Ectodermal cell (in vitro differentiated cells): ENCODE data around the gene IL1RAP.

Experiments used
- H3K27ac ChIP-seq: 2 replicates; pipeline ENCODE4 v1.7.0; 2013; ENCODE audit warnings: mild to moderate bottlenecking, low read depth, low read length; ENCODE audit not compliant: insufficient read depth, poor library complexity, severe bottlenecking
- H3K27me3 ChIP-seq: 2 replicates; pipeline ENCODE4 v1.7.0; 2013; ENCODE audit warnings: mild to moderate bottlenecking, low read length; ENCODE audit not compliant: insufficient read depth, control insufficient read depth, poor library complexity, severe bottlenecking
- H3K36me3 ChIP-seq: one replicate; pipeline ENCODE4 v1.7.0; 2013; ENCODE audit warnings: low read length; ENCODE audit not compliant: control insufficient read depth, insufficient read depth
- H3K4me1 ChIP-seq: one replicate; pipeline ENCODE4 v1.7.0; 2013; ENCODE audit warnings: low read length; ENCODE audit not compliant: control insufficient read depth, insufficient read depth
- H3K4me3 ChIP-seq: 2 replicates; pipeline ENCODE4 v1.7.0; 2013; ENCODE audit warnings: low read depth, low read length, control low read depth; ENCODE audit not compliant: insufficient read depth
- H3K9me3 ChIP-seq: 2 replicates; pipeline ENCODE4 v1.7.0; 2013; ENCODE audit warnings: mild to moderate bottlenecking, low read length, moderate library complexity; ENCODE audit not compliant: control insufficient read depth
- WGBS, 2 experiments: methylation state at CpG; one replicate each; pipeline ENCODE4 v1.1.7; 2013; ENCODE audit warnings: missing lambda C conversion rate in 2 of 2; 5-methylcytosine and 5-hydroxymethylcytosine counted together

Gene IL1RAP

DNA sequence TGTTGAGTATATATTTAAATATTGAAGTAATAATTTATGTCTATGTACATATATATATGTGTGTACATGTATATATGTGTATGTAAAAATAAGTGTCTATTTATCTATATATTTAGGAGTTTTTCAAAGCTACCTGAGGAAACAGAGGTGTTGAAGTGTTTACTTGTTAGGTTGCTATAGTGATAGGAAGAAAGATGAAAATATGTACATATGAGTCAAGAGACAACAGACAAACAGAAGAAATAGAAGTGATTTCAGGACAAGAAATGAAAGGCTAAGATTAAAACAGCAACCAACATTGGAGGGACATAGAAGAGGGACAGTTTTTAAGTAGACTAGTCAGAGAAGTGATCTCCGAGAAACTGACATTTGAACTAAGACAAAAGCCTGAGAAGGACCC, 11.1 kb downstream of the IL1RAP start:
- no peak overlapping the region for H3K27ac ChIP-seq
- 91 to 96% methylated on average over 1 of the region's 1 CpG for WGBS, 2 experiments

DNA sequence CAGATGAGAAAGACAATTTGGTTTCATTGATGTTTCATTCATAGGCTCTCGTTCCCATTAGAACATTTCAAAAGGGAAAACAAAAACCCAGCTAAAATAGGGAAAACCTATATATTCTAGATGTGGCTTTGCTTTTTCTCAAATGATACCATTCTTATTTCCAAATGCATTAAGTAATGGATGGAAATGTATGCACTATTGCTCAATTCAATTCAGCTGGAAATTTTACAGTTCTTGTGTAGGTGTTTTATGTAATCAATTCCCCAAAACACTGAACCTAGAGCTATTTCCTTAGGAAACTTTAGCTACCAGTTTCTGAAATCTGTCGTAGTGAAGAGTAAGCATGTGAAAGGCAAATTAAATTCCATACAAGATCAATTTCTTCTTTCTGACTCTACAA, 11.7 kb downstream of the IL1RAP start:
- H3K36me3 ChIP-seq, result no peaks in the 10 kb centered on the region
- H3K4me1 ChIP-seq, result no peaks in the 10 kb centered on the region

More for the DNA sequence above, 11.1 kb downstream of the IL1RAP start:
- H3K4me1 ChIP-seq, result no peaks in the 10 kb centered on the region
- no peaks in the 10 kb centered on the region for H3K27me3 ChIP-seq
- no peaks in the 10 kb centered on the region for H3K36me3 ChIP-seq
- H3K4me3 ChIP-seq, result no peak overlapping the region
- H3K9me3 ChIP-seq, result no peaks in the 10 kb centered on the region

DNA sequence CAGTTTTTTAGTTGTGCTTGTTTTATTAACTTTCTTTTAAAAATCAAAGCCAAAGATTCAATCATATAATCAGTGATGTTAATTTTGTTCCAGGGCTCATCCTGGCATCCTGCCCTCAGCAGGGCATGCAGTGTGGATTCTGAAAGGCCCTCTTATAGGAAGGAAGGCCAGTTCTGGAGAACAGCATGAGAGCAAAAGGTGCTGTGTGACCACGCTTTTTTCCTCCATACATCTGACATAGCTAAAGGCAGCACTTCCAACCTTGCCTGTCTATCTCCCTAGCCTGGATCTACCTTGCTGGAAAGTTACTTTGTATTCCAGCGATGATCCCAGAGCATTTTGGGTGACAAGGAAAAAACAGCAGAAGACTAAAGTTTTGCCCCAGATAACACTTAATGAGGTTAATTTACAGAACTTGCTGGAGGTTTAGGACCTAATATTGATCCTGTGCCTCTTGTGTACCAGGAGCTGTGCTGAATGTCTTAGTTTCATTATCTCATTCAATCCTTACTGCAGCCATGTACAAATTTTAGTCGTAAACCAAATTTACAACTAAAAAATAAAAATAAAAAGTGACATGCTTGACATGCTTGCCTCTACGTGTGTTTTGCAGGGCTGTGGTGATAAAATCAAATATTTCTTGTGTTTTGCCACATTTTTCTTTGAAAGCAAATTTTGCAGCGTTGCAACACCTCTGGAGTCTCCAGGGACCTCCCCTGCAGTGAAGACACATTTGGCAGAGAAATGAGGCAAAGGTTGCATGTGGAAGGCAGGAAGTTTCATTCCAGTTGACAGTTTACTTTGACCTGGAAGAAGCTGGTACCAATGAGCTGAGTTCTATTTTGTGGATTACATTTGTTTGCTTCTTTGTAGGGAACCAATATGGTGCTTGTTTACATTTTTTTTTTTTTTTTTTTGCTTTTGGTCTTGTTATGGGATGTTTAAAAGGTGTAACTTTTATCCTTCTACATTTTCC, 13.2 kb downstream of the IL1RAP start:
- Histone ChIP-seq H3K9me3 (no peaks in the 10 kb centered on the region), H3K4me3 (no peak overlapping the region), H3K27ac (no peak overlapping the region), H3K36me3 (no peaks in the 10 kb centered on the region), H3K4me1 (no peaks in the 10 kb centered on the region), H3K27me3 (no peaks in the 10 kb centered on the region)
- 81 to 83% methylated on average over 4 to 5 of the region's 5 CpGs for WGBS, 2 experiments

More for the DNA sequence above, 11.7 kb downstream of the IL1RAP start:
- H3K9me3 ChIP-seq, result no peaks in the 10 kb centered on the region
- WGBS, 2 experiments, result 91 to 100% methylated on average over 2 of the region's 2 CpGs
- H3K4me3 ChIP-seq, result no peak overlapping the region
- no peak overlapping the region for H3K27ac ChIP-seq
- no peaks in the 10 kb centered on the region for H3K27me3 ChIP-seq

DNA sequence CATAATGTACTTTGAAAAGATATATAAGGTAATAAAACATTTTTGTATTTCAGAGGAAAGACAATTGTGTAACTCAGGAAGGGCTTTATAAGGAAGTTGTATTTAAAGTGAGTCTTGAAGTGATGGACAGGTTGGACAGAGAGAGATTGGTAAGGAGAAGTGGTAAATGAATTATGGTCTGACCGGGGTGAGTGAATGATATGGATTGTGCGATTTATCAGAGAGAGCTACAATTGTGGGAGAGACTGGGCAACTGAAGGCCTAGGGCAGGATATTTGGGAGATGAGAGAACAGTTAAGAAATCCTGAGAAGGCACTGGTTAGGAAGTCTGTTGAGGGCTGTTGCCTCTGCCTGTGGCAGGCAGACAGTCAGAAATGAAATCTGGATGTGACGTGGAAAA, 14.8 kb downstream of the IL1RAP start:
- Histone ChIP-seq H3K27me3 (no peaks in the 10 kb centered on the region), H3K9me3 (no peaks in the 10 kb centered on the region), H3K4me3 (no peak overlapping the region), H3K36me3 (no peaks in the 10 kb centered on the region), H3K27ac (no peak overlapping the region), H3K4me1 (no peaks in the 10 kb centered on the region)
- WGBS, 2 experiments, result 96 to 98% methylated on average over 3 of the region's 3 CpGs

DNA sequence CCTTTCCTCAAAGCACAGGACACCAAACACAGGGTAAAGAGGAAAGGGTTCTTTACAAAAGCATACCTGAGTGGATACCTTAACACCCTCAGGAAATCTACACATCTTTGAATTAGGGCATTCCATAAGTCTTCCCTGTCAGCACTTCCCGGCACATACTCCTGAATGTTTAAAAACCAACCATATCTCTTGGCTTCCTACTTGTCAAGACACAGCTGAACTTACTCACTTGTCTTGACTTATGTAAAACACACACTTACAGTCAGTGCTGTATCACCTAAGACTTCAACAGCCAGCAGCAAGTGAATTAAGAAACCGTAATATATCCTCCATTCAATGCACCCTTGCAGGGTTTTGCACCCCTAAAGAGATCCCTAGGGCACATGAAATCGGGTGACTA, 17.5 kb downstream of the IL1RAP start:
- Histone ChIP-seq H3K4me1 (no peaks in the 10 kb centered on the region), H3K27me3 (no peaks in the 10 kb centered on the region), H3K9me3 (no peaks in the 10 kb centered on the region), H3K27ac (no peak overlapping the region), H3K4me3 (no peak overlapping the region), H3K36me3 (no peaks in the 10 kb centered on the region)
- WGBS, 2 experiments, result 93 to 94% methylated on average over 3 of the region's 3 CpGs

DNA sequence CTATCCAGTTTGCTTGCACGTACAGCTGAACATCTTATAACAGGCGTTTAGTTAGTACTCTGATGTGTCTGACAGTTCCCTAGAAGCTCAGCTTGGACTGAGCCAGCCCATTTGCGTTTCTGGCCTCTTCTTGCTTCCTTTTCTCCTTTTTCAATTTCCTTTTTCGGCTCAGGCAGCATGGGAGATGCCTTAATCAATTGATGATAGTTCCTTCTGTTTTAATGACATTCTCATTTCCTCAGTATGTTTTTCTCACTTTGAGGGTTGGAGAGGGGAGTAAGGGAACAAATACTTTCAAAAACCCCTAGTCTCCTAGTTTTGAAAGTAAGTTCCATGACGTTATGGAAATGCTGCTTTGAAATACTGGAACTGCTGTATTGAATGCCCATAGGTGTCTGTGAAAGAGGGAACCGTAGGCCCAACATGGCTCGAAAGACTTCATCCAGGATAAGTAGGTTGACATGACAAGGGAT, 18.9 kb downstream of the IL1RAP start:
- WGBS, 2 experiments, result 90 to 97% methylated on average over 6 to 7 of the region's 7 CpGs

DNA sequence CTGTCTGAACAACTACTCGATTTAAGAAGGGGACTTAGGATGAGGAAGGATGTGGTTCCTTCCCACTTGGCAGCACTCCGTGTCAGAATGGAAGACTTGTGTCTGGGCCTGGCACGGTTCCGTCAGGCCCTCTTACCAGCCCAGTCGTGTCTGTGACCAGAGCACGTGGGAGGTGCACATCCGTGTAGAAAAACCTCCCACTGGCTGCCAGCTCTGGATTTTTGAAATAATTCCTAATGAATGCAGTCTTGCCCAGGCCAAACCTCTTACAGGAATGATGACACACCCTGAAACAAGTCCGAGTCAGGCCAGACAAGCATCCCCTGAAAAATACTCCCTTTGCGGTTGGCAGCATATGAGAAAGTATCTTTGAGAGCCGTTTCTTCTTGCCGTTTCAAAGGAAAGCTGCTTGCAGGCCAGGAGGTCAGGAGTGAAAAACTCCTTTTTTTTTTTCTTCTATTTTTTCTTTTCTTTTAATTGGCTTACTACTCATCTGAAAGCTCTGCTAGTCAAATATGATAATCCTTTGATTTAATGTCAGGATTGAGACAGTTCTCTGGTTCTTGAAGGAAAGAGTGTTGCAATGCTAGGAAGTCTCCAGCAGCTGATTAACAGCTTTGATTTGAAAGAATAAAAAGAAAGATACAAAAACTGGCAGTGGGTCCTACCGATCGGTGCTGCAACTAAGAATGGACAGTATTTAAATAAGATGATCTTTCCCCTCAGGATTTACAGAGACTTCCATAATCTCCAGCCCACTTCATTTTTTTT, 19.8 kb downstream of the IL1RAP start:
- no peaks in the 10 kb centered on the region for H3K9me3 ChIP-seq
- H3K27me3 ChIP-seq, result no peaks in the 10 kb centered on the region
- no peak overlapping the region for H3K4me3 ChIP-seq
- 92 to 93% methylated on average over 13 of the region's 13 CpGs for WGBS, 2 experiments
- no peak overlapping the region for H3K27ac ChIP-seq
- no peaks in the 10 kb centered on the region for H3K36me3 ChIP-seq
- no peaks in the 10 kb centered on the region for H3K4me1 ChIP-seq

More for the DNA sequence above, 18.9 kb downstream of the IL1RAP start:
- H3K27ac ChIP-seq, result no peak overlapping the region
- no peaks in the 10 kb centered on the region for H3K9me3 ChIP-seq
- H3K4me1 ChIP-seq, result no peaks in the 10 kb centered on the region
- no peak overlapping the region for H3K4me3 ChIP-seq
- no peaks in the 10 kb centered on the region for H3K36me3 ChIP-seq
- no peaks in the 10 kb centered on the region for H3K27me3 ChIP-seq

DNA sequence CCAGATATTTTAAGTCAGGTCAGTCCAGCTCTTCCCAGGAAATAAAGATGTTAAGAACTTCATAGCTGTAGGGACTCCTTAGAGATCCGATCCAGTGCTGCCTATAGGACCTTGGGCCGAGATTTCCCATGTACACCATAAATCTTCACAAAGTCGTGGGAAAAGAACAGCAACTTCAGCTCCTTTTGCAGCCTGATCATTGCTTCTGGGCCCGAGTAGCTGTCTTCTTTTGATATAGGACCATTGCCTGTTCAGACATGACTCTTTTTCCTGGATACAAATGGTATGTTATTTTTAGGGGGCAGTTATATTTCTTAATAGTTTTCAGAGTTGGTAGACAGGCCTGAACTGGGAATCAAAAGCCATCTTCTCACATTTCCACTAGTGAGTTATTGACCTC, 20.5 kb downstream of the IL1RAP start:
- Histone ChIP-seq H3K36me3 (no peaks in the 10 kb centered on the region), H3K27ac (no peak overlapping the region), H3K4me3 (no peak overlapping the region)

DNA sequence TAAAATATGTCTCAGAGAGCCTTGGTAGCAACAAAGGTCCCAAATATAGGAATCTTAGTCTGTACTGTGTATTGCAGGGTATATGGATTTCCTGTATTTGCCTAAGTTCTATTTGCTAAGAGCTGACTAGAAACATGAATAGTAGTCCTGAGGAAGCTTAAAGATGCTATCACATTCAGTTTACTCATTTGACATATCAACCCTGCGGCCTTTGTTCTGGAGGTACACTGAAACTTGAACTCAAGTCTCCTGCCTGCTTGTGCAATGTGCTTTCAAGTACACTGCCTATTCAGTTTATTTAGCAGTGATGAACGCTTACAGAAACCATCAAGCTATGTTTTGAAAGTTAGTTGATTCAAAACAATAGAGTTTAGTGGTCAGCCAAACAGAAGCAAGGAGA, 21.1 kb downstream of the IL1RAP start:
- no peak overlapping the region for H3K4me3 ChIP-seq
- H3K36me3 ChIP-seq, result no peaks in the 10 kb centered on the region
- H3K27me3 ChIP-seq, result no peaks in the 10 kb centered on the region
- no peaks in the 10 kb centered on the region for H3K9me3 ChIP-seq
- H3K27ac ChIP-seq, result no peak overlapping the region
- 91 to 100% methylated on average over 2 of the region's 2 CpGs for WGBS, 2 experiments
- H3K4me1 ChIP-seq, result no peaks in the 10 kb centered on the region

More for the DNA sequence above, 20.5 kb downstream of the IL1RAP start:
- 90 to 93% methylated on average over 4 of the region's 4 CpGs for WGBS, 2 experiments
- no peaks in the 10 kb centered on the region for H3K9me3 ChIP-seq
- no peaks in the 10 kb centered on the region for H3K4me1 ChIP-seq
- H3K27me3 ChIP-seq, result no peaks in the 10 kb centered on the region

DNA sequence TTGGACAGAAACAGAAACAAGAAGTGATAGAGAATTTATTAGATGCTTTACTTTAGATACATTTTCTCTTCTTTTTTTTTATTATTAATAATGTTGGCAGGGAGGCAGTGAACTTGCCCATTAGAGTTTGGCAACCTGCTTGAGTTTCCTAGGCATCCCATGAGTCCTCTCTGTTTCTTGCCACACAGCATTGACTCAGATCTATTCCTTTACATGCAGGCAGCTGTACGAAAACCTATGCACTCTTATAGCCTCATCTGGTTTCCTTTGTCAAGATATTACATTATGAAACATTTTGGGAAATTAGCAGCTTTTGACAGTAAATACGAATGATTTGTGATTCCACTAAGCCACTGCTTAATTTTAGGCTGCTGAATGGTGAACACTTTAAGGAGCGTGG, 23.3 kb downstream of the IL1RAP start:
- no peaks in the 10 kb centered on the region for H3K9me3 ChIP-seq
- H3K27me3 ChIP-seq, result no peaks in the 10 kb centered on the region
- no peak overlapping the region for H3K4me3 ChIP-seq
- no peaks in the 10 kb centered on the region for H3K36me3 ChIP-seq
- 89 to 94% methylated on average over 3 of the region's 3 CpGs for WGBS, 2 experiments
- no peaks in the 10 kb centered on the region for H3K4me1 ChIP-seq
- no peak overlapping the region for H3K27ac ChIP-seq
